Renal pelvis (tissue), 4 donors: Measurements from ENCODE around the gene ENDOV. TPM values are rescaled to one million over a fixed set of nuclear protein-coding genes. Genes with fewer than 3 reads are reported as not detected.

Experiments used
- DNase-seq: peaks from one replicate; pipeline ENCODE4 v3.0.0-alpha.2; 2013
- polyA plus RNA-seq, 3 donors: library from polyadenylated mRNA; unstranded; fragments of 120-200 nt; gene quantifications; one replicate each; pipeline ENCODE4 v1.2.1, GENCODE V29; 2013; ENCODE audit not compliant: insufficient read length in 3 of 3

ENDOV gene
- polyA plus RNA-seq, 3 donors: 31.5 to 48.3 (median 44.4) TPM

DNA sequence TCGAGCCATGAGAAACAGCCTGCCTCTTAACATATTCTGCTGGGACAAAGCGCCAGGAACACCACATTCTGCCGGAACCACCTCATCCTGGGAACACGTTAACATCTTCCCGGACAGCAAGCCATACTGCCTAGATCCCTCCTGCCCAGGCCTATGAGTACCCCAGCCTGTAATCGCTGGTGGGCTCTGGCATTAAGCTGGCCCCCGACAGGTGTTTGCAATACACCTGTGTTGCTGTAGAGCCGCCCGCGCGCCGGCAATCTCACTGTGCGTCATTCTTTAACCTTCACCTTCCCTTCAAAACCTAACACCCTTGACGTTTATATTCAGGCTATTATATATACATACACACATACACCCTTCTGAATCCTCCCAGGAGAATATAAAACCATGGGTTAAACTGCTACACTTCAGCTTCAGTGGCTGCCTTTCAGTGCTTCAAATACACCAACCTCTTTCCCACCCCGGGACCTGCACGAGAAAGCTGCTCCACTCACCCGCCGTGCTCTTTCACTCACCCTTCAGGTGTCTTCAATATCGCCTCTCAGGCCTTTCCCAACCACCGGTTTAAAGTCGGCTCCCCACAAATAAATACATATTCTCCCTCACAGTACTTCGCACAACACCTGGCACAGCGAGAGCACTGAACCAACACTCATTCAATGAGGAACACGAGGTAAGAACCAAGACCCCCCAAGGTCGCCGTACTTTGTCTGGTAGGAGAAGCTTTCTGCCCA lies 1.0 kb upstream of the ENDOV start:
- no peak for DNase-seq

DNA sequence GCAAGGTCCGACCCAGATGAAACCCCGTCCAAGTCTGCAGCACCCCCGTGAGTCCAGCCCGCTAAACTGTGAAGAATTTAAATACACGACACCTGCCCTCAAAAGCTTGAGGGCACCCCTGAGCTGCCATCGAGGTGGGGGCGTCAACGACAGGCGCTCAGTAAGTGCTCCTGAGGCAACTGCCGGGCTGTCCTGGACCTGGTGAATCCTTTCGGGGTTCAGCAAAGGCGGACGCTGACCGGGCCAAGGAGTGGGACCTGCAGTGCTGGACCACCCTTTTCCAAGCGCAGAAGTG lies 512 bp upstream of the ENDOV start:
- no peak for DNase-seq

DNA sequence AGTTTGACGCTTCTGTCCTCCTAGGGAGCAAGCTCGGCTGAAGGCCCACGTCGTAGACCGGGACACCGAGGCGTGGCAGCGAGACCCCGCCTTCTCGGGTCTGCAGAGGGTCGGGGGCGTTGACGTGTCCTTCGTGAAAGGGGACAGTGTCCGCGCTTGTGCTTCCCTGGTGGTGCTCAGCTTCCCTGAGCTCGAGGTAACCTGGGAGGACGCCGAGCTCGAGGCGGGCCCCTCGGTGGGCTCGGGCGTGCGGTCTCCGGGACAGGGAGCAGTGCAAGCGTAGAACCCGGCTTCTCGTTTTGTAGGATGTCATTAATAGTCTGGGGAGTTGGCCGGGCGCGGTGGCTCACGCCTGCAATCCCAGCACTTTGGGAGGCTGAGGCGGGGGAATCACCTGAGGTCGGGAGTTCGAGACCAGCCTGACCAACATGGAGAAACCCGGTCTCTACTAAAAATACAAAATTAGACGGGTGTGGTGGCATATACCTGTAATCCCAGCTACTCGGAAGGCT lies 715 bp downstream of the ENDOV start:
- no peak for DNase-seq

DNA sequence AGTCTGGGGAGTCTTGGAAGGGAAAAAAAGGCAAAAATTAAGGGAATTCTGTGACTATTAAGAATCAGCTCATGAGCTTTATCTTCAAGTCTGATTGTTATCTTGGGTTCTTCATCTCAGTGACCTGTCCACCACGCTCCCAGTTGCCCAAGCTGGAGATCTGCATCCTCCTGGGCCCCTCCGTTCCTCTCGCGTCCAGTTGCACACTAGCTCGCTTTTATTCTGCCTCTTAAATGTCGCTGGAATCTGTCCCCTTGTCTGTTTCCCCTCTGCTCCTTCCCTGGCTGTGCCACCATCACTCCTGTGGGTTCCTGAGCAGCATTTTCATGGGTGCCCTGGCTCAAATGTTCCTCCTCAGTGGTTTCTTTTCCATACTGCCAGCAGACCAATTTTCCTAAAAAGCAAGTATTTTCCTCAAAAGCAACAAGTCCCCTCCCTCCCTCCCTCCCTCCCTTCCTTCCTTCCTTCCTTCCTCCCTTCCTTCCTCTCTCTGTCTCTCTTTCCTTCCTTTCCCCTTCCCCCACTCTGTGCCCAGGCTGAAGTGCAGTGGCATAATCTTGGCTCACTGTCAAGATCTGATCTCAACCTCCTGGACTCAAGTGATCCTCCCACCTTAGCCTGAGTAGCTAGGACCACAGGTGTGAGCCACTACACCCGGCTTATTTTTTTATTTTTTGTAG lies 1.4 kb downstream of the ENDOV start:
- DNase-seq: no peak

DNA sequence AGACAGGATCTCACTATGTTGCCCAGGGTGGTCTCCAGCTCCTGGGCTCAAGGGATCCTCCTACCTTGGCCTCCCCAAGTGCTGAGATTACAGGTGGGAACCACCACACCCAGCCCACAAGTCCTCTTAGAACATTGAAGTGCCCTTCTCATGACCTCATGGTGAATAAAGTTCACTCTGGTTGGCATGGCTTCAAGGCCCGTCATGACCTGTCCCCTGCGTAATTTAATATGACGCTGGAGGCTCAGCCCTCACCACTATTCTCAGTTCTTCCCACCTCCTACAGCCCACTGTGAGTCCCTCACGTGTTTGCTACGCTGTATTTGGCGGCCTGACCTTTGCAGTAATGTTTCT lies 1.9 kb downstream of the ENDOV start:
- no peak for DNase-seq

DNA sequence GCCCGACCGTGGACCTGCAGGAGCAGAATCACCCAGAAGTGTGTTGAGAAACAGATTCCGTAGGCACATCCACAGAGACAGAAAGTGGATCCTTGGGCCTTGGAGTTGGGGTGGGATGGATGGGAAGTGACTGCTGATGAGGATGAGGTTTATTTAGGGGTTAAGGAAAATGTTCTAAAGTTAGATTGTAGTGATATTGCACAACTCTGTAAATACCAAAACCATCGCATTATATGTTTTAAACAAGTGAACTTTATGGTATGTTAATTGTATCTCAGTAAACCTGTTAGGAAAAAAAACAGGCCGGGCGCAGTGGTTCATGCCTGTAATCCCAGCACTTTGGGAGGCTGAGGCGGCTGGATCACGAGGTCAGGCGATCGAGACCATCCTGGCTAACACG lies 3.6 kb downstream of the ENDOV start:
- no peak for DNase-seq

DNA sequence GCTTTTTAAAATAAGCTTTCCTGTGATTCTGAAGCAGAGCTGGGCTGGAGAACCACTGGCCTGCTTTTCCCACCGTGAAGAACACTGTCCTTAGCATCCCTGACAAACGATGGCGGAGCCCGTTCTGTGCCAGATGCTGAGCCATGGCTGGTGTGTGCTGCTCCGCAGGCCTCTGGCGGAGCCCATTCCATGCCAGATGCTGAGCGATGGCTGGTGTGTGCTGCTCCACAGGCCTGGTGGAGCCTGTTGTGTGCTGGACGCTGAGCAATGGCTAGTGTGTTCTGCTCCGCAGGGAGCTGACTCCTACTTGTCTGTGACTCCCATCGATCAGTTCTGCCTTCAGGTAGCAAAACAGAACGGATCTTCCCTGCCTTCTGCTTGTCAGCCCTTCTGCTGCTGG lies 4.3 kb downstream of the ENDOV start:
- DNase-seq: no peak

DNA sequence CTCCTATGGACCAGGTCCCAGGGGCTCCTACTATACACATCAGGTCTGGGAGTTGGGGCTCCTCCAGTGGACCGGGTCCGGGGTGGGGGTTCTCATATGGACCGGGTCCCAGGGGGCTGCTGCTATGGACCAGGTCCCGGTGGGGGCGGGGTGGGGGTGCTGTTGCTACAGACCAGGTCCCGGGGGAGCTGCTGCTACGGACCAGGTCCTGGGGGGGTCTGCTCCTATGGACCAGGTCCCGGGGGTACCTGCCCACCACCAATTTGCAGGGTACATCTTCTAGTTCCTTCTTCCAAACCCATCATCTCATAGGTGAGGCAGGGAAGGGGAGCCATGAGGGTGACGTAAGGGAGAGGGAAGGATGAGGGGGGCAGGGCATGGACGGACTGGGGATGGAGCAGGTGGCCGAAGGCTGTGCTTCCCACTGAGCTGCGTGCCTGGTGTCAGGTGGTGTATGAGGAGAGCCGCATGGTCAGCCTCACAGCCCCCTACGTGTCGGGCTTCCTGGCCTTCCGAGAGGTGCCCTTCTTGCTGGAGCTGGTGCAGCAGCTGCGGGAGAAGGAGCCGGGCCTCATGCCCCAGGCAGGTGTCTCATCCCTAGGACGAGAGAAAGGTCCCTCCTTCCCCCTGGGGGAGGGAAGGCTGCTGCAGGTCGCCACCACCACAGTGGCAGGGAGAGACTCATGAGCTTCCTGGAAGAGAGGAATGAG lies 6.6 kb downstream of the ENDOV start:
- DNase-seq: no peak

DNA sequence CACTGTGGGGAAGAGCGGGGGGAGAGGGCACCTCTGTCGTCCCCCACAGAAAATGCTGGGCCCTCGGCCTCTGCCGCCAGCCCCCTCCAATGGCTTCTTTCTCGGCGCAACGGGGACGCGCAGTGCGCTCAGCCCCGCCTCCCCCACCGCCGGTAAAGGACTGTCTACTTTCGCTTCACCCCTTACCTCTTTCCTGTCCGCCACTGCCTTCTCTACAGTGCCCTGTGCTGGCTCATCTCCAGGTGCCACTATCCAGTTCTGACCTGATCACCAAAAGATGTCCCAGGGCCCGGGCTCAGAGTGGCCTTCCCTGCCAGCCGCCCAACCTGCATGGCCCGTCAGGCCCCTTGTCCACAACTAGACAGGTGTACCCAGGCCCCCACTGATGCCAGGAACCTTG lies 7.3 kb downstream of the ENDOV start:
- DNase-seq: no peak

DNA sequence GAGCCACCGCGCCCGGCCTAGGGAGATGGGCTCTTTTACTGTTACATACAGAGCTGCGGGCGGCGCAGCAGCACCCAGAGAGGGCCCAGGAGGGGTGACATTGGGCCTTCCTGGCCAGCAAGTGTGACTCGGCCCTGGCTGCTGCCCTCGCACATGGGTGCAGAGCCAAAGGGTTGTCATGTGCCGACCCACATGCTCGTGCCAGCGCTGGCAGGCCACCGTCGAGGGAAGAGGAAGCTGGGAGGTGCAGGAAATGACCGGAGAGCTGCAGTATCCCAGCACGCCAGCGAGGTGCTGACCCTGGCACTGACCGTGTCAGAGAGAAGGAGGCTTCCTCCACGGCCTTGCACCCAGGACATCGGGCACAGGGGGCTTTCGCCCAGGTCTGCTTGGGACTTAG lies 8.0 kb downstream of the ENDOV start:
- DNase-seq: no peak

DNA sequence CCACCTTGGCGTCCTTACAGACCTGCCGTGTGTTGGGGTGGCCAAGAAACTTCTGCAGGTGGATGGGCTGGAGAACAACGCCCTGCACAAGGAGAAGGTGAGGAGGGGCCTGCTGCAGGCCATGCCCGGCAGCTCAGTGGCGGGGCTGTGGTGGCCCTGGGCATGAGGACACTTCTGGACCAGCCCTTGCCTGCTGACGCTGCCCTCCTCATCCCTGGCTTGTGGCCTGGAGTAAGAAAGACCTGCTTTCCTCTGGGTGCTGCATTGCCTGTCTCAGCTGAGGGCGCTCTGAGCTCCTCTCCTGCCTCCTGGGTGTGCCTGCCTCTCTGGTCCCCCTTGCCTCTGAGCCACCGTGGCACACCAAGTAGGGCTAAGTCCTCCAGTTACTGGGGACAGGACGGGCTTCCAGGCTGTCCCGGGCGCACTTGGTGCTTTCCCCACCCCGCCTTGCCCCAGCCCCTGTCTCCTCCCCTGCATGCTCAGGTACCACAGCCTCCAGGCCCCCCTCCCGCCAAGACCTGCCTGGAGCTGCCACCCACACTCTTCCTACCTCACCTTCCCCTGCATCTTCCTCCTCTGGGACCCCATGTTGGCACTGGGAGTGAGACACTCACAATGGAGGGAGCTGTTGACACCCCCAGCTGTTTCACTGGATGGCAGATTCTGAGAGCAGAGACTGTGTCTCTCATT lies 8.7 kb downstream of the ENDOV start:
- no peak for DNase-seq

DNA sequence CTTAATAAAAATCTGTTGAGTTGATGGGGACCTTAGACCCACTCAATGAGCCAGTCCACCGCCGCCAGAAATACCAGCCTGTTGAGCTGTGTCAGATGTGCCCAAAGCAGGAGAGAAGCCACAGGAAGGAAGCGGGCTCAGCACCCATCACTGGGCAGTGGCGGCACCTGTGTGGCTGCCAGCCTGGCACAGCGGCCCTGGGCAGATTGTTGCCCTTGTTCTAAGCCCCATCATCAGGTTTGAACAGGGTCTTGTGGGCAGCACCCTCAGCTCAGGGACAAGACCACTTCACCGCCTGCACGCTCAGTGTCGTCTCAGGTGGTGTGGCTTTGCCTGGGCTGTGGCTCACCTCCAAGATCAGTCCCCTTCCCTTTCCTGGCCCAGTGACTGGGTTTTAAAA lies 9.3 kb downstream of the ENDOV start:
- DNase-seq: no peak

DNA sequence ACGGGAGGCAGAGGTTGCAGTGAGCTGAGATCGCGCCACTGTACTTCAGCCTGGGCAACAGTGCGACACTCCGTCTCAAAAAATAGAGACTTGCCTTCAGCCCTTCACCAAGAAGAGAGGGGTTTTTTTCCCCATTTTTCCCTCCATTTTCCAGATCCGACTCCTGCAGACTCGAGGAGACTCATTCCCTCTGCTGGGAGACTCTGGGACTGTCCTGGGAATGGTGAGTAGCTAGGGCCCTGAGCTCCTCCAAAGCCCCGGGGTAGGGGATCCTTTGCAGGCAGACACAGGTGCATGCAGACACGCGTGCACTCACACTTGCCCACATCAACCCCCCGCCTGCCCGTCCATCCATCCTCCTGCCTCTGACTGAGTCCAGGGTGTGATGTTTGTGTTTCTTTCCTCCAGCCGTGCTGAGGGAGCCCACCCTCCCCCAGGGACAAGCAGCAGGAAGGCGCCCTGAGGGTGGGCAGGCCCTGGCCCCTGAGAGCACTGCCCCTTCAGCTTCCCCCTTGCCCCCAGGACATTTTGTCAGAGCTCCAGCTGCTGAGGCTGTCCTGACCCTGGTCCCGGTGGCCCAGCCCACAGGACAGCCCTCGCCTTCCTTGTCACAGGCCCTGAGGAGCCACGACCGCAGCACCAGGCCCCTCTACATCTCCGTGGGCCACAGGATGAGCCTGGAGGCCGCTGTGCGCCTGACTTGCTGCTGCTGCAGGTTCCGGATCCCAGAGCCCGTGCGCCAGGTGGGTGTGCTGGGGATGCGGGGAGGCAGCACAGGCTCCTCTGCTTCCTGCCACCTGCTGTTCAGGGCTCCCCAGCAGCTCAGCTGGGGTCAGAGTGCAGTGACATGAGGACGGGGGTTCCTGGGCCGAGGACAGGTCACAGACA lies 10.2 kb downstream of the ENDOV start:
- no peak for DNase-seq

DNA sequence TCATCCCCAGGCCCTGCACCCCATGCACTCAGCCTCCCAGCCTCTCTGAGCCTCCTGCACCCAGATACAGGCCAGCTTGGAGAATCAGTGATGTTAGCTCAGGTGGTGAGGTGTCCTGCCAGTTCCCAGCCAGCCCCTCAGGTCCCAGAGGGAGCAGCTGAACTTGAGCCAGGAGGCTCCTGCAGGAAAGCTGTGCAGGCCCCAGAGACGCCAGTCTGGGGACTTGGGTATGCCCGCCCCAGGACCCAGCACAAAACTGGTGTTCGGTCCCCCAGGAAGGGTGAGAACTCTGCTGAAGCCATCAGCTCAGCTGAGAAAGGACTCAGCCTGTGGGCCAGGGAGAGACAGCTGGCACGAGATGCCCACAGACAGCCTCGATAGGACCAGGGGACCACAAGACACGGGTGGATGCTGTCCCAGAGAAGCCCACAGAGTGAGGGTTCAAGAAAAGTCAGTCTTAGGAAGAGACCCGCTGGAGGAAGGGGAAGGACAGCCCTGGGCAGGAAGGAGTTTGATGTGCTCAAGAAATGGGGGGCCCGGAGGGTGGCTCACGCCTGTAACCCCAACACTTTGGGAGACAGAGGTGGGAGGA lies 11.0 kb downstream of the ENDOV start:
- DNase-seq: no peak

DNA sequence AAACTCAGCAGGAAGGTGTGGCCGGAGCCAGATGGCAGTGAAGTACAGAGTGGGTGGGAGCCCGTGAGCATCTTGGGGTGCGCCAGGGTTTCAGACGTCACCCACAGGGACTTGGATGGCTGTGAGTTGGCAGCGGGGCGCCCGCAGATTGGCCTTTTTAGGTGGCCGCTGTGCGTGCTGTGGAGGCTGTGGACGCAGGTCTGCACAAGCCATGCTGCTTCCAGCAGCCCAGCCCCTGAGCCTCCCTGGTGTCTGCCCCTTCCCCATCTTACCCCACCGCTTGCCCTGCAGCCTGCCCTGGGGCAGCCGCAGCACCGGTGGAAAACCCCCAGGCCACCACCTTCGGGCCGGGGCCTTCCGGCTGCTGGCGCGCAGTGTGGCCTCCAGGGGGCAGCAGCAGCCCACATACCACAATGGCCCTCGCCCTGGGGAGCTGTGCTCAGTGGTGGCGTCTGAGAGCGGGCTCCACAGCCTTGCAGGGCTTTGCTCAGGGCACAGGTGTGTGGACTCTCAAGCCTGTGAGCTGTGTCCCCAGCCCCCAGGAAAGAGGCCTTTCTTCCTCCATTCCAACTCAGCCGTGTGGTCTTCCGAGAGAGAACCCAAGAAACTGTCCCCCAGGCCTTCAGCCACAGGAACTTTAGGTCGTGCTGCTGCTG lies 11.8 kb downstream of the ENDOV start:
- peak; percentile 52 for DNase-seq

DNA sequence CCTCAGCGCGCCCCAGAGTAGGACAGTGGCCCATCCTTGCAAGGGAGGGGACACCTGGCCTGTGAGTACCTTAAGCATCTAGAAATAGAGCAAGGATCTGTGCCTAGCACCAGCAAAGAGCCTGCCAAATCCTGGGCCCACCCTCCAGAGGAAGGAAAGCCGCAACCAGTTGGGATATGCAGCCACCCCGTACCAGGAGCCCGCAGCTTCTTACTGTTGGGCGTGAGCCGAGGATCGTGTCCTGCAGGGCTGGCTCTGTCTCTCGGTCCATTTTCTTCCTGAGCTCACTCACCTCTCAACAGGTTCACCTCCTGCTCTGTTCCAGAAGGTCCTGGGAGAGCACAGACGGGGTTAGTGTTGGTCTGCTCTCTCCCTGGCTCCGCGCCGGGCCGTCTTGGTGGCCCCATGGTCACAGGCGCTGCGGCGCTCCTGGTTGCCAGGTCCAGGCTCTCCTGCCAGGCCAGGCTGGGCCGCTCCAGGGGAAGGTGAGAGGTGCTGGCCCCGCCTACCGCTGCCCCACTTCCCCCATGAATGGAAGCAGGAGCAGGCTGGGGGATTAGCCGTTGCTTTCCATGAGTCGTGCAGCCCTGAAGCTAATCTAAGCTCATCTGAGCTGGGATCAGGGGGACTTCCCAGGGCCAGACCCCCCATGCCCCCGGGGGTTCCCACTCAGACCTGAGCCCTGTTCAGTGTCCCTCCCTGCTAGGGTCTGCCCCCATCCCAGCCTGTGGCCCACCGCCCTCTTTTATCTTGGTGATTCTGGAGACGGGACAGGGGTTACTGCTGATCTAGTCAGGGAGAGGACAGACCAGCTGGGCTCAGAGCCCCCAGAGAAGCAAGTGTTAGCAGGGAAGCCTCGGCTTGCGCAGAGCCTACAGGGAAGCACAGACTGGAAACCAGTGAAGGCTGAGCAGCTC lies 12.7 kb downstream of the ENDOV start:
- no peak for DNase-seq

DNA sequence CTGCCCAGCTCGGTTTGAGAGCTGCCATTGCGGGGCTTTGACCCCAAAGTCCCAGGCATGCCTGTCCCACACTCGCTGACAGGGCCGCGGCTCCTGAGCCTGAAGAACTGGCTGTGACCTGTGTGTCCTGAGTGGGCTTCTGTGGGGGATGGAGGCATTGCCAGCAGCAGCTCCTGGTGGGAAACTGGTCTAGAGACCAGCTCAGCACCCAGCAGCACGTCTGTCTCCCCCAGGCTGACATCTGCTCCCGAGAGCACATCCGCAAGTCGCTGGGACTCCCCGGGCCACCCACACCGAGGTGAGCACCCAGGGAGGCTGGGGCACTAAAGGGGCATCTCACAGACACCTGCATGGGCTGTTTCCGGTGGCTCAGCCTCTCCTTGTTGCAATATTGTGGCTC lies 13.4 kb downstream of the ENDOV start:
- no peak for DNase-seq

DNA sequence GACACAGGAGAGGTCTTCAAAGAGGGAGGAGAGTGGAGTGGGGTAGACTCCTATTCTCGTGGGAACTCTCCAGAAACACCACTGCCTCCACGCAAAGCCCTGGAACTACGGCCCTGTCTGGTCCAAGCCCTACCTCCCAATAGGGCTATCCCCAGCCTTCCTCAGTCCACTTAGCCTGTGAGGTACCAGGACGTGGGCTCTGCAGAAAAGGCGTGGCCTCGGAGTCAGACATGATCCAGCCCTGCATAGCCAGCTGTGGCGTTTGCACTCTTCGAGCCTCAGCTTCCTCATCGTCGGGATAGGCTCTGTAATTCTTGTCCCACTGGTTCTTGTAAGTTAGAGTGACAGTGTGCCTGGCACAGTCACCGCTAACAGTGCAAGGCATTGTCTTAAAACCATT lies 13.8 kb downstream of the ENDOV start:
- no peak for DNase-seq
